SW480 (cell line): Measurements from ENCODE around the gene C10orf62.
A peak's percentile ranks its signal among the peaks of the same experiment; 100 is the strongest.
"Not testable (repeated sequence)": the region's sequence is repeated elsewhere in the genome, so short reads cannot be mapped to it uniquely, and the experiment has no call there.

ENCODE experiments used
- DNase-seq: peaks from one replicate; pipeline ENCODE4 v3.0.0-alpha.2; 2016; ENCODE audit warnings: low spot score

The C10orf62 gene

DNA sequence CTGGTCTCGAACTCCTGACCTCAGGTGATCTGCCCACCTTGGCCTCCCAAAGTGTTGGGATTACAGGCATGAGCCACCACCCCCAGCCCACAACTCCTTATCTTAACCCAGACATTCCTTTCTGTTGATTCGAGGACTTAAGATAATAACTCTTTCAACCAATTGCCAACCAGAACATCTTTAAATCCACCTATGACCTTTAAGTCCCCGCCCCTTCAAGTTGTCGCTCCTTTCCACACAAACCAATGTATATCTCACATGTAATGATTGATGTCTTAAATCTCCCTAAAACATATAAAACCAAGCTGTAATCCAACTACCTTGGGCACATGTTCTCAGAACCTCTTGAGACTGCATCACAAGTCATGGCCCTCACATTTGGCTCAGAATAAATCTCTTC, 24.7 kb upstream of the C10orf62 start:
- DNase-seq = no peak

DNA sequence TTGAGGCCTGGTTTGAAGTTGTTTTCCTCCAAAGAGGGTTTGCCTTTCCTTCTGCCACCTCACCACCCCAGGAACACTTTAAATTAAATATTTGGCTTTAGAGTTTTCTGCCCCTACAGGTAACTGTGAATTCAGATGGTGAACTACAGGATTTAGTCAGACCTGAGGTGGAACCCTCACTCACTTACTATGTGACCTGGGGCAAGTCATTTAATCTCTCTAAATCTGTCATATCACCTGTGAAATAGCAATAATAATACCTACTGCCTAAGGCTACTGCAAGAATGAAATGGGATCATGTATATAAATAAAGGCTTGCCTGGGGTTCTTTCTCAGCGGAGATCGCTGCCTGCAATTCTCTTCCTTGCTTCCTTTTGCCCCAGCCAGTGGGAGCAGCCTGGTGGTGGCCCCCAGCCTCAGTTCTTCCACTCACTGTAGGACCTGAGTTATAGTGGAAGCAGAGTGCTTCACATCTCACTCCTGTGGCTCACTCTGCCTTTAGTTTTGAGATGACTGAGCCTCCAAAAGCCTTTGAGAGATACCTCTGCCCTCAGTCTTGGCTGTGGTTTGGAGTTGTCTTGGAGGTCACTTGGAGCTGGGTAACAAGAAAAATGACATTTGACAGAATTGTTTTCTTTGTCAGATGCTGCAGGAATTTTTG, 23.1 kb upstream of the C10orf62 start:
- no peak for DNase-seq

DNA sequence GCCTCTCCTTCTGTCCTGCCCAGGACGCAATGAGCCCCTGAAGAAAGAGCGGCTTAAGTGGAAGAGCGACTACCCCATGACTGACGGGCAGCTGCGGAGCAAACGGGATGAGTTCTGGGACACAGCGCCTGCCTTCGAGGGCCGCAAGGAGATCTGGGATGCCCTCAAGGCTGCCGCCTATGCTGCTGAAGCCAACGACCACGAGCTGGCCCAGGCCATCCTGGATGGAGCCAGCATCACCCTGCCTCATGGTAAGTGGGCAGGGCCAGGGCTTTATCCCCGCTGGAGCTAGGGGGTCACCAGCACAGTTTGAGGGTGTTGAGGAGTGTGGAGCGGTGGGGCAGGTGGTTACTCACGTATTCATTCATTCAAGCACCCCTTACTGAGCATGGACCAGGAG, 21.6 kb upstream of the C10orf62 start:
- DNase-seq = no peak

- DNase-seq = no peak
Measured at GRCh38 chr10:97570146-97570788, 19.3 kb upstream of the C10orf62 start.

DNA sequence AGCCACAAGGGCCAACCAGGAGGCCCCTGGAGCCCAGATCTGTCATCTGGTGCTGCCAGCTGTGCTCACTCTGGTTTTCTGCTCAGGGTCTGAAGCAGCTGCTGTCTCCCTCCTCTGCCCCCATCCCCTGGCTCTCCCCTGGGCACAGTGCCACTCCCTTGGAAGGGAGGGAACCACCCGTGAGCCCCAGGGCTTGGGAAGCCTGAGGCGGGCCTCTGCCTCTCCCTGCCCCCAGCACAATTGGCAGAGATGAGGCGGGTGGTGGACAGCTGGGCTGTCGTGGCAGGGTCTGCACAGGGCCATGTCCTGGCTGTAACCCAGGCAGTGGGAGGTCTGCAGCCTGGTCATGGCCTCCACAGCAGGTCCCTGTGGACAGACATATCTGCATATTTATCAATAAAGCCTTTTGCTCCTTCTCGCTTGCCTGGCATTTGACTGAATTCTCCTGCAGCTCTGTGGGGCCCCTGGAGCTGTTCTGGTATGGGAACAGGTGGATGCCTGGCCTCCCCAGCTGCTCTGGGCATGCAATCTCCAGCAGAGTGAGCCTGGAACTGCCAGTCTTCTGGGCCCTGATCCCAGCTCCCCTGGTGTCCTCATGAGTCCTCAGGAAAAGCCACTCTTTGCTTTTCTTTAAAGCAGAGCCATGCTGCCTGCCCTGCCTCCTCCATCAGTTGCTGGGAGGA, 18.6 kb upstream of the C10orf62 start:
- DNase-seq = no peak

GRCh38 chr10:97571622-97572021, 17.9 kb upstream of the C10orf62 start:
- DNase-seq = no peak

DNA sequence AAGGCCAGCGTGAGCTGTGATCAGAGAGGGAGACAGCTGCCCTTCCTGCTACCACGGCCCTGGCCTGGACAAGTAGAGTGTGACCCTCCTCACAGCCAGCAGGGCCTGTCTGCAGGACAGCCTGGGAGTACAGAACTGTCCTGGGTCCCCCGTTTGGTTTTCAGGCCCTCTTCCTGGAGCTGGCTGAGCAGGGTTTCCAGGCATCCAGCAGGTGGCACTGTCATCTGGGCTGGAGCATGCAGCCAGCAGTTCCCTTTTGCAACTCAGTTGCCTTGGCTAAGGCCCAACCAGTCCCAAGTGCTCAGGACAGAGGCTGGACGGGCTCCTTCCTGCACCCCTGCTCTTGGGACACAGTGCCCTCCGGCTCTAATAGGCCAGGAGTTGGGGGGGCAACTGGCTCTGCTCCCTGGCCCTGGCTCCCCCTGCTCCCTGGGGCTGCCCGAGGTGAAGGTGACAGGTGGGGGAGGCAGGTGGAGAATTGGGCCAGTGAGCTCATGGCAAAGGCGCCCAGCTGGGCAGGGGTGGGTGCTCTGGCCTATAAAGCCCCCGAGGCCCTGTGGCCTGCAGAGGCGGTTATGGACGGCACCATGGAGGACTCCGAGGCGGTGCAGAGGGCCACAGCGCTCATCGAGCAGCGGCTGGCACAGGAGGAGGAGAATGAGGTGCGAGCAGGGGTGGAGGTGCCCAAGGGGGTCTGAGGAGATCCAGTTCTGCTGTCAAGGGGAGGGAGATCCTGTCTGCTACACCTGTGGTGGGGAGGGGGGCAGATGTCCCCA, 17.1 kb upstream of the C10orf62 start, which contains the start of gene ANKRD2:
Gene ANKRD2, plus strand, starts transcription at position 566 of the 776 bp plus-strand sequence. Its CDS starts 10 bp downstream, at position 576.
- DNase-seq = peak; percentile 55

DNA sequence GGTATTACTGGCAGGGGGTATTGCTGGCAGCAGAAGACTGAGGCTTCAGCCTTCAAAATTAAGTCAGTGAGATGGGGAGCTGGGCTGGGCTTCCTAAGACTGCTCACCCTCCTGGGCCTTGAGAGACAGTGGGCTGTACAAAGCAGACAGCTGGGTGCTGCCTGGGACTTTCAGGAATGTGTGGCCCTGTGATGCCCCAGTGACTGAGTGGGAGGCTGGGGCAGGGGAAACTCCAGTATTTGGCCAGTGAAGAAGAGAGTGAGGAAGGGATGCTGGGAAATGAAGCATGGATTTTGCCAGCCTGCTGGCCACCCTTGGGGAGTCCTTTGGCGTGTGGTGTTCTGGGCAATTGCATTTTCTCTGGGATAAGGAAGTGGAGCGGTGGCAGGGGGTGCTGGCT, 16.5 kb upstream of the C10orf62 start:
- no peak for DNase-seq

DNA sequence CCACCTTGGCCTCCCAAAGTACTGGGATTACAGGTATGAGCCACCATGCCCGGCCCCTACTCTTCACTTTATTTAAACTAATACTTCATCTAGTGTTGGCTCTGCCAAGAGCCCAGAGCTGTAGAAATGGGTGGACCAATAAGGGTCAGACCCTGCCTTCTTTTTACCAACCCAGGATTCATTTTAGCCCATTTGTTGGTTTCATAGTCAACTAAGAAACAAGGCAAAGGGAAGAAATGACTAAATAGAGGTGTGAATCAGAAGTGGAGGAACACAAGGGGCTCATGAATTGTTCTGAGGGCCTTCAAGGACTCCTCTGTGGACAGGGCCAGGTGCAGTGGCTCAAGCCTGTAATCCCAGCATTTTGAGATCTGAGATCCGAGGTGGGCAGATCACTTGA, 15.8 kb upstream of the C10orf62 start:
- no peak for DNase-seq

- DNase-seq = peak; percentile 93
Measured at GRCh38 chr10:97574374-97575126, 15.0 kb upstream of the C10orf62 start.

GRCh38 chr10:97575127-97575668, 14.3 kb upstream of the C10orf62 start:
- no peak for DNase-seq

GRCh38 chr10:97576487-97576886, 13.0 kb upstream of the C10orf62 start:
- not testable (repeated sequence) for DNase-seq

DNA sequence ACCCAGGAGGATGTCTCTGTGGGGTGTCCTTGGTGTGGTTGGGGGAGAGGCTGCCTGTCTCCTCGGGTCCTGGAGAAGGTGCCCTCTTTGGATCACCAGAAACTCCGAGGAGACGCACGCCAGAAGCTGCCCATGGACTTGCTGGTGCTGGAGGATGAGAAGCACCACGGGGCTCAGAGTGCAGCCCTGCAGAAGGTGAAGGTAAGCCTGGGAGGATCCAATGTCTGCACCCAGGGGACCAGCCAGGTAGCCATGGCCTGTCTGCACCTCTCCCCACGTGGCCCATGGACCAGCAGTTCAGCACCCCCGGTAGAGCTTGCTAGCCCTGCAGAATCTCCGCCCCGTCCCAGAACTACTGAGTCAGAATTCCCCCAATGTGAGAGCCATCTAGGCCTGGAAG, 11.8 kb upstream of the C10orf62 start:
- no peak for DNase-seq

DNA sequence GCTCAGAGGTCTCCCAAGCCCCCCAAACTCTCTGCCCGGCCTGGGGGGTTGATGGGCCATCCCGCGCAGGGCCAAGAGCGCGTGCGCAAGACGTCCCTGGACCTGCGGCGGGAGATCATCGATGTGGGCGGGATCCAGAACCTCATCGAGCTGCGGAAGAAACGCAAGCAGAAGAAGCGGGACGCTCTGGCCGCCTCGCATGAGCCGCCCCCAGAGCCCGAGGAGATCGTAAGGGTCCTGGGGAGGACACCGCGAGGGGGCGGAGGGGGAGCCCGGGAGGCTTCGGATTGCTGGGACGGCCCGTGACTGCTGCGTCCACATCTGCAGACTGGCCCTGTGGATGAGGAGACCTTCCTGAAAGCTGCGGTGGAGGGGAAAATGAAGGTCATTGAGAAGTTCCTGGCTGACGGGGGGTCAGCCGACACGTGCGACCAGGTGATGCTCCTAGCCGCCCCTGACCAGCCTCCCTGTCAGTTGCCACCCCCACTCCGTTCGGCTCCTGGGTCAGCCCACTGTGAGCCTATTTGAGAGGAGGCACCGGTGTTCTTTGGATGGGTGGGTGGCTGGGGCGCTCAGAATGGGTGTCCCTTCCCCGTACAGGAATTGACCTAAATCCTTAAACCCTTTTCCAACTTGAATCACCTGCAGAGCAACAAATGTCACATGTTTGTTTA, 11.2 kb upstream of the C10orf62 start:
- DNase-seq = no peak

GRCh38 chr10:97580421-97581367, 8.8 kb upstream of the C10orf62 start:
- no peak for DNase-seq

DNA sequence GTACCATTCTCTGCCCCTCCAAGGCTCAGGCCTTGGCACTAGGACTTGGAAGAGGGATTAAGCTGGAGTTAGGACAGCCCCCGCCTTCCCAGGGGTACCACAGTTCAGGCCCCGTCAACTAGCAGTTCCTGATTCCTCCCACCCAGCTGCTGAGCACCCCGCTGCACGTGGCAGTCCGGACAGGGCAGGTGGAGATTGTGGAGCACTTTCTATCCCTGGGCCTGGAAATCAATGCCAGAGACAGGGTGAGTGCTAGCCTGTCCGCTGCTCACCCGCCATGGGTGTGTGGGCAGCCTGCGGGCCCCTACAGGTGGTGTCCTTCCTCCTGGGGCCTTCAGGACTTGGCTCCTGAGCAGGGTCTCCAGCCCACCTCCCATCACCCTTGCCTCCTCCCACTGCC, 7.4 kb upstream of the C10orf62 start:
- no peak for DNase-seq

- DNase-seq = no peak
Measured at GRCh38 chr10:97583476-97583875, 6.0 kb upstream of the C10orf62 start.

DNA sequence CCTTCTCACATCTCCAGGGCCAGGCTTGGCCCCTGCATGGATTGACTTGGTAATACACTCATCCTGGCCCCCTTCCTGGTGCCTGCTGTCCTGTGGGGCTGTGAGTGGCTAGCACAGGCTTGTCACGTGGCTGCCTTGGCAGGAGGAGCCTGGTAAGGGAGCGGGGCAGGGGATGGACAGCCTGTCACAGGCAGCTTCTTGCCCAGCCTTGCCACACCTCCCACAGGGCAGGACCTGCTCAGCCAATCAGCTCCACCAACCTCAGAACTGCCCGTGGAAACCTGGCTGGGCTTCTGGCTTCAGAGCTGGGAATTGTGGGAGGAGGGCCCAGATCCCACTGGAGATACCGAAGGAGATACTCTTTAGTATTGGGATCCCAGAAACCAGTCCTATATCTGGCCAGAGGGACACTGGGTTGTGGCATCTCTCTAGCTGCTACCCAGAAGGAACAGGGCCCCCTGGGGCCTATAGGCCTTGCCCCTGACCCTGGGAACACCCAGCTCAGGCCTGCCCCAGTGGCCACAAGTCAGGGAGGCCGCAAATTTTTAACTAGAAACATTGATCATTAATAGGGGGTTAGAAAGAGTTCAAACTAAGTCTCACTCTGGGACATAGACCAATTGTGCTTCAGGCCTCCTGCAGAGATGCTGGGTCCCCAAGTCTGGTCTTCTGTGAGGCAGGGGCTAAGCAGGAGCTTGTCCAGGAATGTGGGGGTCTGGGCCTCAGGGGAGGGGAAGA, 5.3 kb upstream of the C10orf62 start, which contains the start of gene HOGA1:
Gene HOGA1, plus strand, starts transcription at position 330 of the 738 bp plus-strand sequence. Its CDS starts 315 bp downstream, at position 645.
- peak; percentile 79 for DNase-seq
